ENCODE results near the gene FOXE3.

DNA sequence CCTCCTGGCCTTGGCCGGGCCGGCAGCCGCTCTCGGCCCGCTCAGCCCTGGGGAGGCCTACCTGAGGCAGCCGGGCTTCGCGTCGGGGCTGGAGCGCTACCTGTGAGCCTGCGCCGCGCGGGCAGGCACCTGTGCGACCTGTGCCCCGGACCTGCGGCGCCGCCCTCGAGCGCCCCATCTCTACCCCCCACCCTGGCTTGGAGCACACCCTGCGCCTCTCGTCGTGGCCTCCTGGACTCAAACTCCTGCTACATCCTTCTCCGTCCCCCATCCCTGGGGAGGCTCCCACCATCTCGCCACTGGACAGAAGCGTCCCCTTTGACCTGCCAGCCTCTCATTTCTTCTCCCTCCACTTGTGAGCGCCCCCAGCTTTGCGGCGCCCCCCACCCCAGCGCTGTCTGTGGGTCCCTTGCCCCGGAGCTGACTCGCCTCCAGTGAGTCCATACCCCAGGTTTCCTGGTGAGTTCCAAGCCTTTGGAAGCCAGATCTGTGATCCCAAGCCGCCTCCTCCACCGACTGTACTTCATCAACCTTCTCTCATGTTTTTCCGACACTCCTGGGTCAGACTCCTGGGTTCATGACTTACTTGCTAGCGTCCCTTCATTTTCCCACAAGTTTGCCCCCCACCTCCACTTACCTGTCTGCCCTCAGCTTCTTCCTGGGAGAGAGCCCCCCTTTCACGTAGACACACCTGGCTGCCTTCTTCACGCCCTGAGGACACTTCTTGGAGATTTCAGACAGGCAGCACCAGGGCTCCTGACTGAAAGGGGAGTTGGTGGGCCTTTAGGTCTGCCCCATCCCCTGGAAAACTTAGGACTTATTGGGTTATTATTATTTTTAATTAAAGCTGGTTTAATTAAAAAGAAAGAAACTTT is 1.3 kb downstream of the FOXE3 start:
- TF ChIP-seq POLR2AphosphoS5 (IDR thresholded peaks at IDR 0.05; ENCODE audit: low read depth, low read length): no peak
- TF ChIP-seq, protein P1, sequence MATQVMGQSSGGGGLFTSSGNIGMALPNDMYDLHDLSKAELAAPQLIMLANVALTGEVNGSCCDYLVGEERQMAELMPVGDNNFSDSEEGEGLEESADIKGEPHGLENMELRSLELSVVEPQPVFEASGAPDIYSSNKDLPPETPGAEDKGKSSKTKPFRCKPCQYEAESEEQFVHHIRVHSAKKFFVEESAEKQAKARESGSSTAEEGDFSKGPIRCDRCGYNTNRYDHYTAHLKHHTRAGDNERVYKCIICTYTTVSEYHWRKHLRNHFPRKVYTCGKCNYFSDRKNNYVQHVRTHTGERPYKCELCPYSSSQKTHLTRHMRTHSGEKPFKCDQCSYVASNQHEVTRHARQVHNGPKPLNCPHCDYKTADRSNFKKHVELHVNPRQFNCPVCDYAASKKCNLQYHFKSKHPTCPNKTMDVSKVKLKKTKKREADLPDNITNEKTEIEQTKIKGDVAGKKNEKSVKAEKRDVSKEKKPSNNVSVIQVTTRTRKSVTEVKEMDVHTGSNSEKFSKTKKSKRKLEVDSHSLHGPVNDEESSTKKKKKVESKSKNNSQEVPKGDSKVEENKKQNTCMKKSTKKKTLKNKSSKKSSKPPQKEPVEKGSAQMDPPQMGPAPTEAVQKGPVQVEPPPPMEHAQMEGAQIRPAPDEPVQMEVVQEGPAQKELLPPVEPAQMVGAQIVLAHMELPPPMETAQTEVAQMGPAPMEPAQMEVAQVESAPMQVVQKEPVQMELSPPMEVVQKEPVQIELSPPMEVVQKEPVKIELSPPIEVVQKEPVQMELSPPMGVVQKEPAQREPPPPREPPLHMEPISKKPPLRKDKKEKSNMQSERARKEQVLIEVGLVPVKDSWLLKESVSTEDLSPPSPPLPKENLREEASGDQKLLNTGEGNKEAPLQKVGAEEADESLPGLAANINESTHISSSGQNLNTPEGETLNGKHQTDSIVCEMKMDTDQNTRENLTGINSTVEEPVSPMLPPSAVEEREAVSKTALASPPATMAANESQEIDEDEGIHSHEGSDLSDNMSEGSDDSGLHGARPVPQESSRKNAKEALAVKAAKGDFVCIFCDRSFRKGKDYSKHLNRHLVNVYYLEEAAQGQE (IDR thresholded peaks at IDR 0.05; ENCODE audit: insufficient read depth in 1 of 2, low read depth in 2 of 2, low read length in 2 of 2): no peak

Data from PFSK-1 (cell line).